OCI-LY1 (cell line): Measurements from ENCODE around the gene KCNH6.

Experiments
- EZH2 ChIP-seq: fragments of 200-600 bp; sonication (generic), shearing (Covaris generic); IDR thresholded peaks from 2 replicates; pipeline ENCODE4 v1.8.0; 2017; ENCODE audit warnings: borderline replicate concordance, mixed run types, mild to moderate bottlenecking, antibody characterized with exemption, low read length, moderate library complexity, mixed read lengths
- TF ChIP-seq, protein P1 (sequence below): fragments of 200-600 bp; sonication (generic), shearing (Covaris generic); IDR thresholded peaks from 2 replicates; pipeline ENCODE4 v1.5.1; 2017; ENCODE audit warnings: mild to moderate bottlenecking, antibody characterized with exemption, low read length, moderate library complexity, mixed read lengths

DNA sequence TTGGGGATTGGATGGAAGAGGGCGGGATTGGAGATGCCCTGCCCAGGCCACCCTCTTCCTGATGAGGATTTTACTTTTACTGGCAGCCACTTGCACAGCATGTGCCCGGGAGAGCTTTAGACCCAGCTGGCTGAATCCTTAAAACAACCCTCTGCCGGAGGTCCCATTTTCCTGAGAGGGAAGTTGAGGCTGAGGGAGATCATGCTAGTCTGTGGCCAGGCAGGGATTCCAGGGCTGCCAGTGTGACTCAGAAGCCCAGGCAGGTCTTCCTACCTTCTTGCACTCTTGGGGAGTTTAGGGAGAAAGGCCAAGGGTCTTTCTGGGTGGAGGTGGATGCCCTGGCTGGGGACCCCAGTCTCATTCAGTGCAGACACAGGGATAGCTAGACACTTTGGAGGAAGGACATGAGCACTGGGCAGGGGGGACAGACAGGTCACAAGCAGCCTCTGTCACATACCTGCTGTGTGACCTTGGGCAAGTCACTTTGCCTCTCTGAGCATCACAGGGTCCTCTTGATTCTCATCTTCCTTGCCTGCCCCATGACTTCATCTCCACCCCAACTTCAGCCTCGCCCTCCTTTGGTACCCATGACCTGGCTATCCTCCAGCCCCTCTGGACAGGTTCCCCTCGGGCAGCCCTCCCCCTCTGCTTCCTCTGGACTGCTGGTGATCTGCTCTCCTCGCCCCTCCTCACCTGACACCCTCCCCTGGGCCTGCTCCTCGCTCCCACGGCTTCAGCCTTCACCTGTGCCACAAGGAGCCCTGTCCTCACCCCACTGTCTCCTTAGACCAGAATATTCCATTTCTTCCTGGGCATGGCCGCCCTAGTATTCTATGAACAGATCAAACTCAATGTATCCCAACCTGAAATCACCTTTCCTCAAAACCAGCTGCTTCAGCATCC is 15.8 kb downstream of the KCNH6 start:
- TF ChIP-seq, protein P1, sequence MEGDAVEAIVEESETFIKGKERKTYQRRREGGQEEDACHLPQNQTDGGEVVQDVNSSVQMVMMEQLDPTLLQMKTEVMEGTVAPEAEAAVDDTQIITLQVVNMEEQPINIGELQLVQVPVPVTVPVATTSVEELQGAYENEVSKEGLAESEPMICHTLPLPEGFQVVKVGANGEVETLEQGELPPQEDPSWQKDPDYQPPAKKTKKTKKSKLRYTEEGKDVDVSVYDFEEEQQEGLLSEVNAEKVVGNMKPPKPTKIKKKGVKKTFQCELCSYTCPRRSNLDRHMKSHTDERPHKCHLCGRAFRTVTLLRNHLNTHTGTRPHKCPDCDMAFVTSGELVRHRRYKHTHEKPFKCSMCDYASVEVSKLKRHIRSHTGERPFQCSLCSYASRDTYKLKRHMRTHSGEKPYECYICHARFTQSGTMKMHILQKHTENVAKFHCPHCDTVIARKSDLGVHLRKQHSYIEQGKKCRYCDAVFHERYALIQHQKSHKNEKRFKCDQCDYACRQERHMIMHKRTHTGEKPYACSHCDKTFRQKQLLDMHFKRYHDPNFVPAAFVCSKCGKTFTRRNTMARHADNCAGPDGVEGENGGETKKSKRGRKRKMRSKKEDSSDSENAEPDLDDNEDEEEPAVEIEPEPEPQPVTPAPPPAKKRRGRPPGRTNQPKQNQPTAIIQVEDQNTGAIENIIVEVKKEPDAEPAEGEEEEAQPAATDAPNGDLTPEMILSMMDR: no peak
- TF ChIP-seq EZH2: no peak
